Activated CD4-positive, alpha-beta memory T cell treated with anti-CD3 and anti-CD28 coated beads for 36 hours (primary cell): ENCODE results near the gene LAMP1. TPM values are rescaled to one million over a fixed set of nuclear protein-coding genes. Genes with fewer than 3 reads are reported as not detected.
"Not testable (repeated sequence)": the region's sequence is repeated elsewhere in the genome, so short reads cannot be mapped to it uniquely, and the experiment has no call there.

ENCODE experiments used
- CTCF ChIA-PET: fragments of 350-600 bp; sonication (Branson Sonifier 250); formaldehyde crosslinking; loops from one replicate; lab custom pipeline; 2021; ENCODE audit warnings: antibody characterized with exemption, inconsistent platforms; lab: Charles Lee
- POLR2A ChIA-PET: fragments of 350-600 bp; sonication (Branson Sonifier 250); formaldehyde crosslinking; loops from one replicate; lab custom pipeline; 2021; ENCODE audit warnings: antibody characterized with exemption; lab: Charles Lee
- DNase-seq: peaks from one replicate; pipeline ENCODE4 v3.0.0-alpha.2; 2020
- H3K27ac Mint-ChIP-seq: one replicate; pipeline ENCODE4 v1.8.0; 2021; ENCODE audit warnings: mixed read lengths
- H3K27me3 Mint-ChIP-seq: one replicate; pipeline ENCODE4 v1.8.0; 2021; ENCODE audit warnings: mixed read lengths
- H3K36me3 Mint-ChIP-seq: one replicate; pipeline ENCODE4 v1.8.0; 2021; ENCODE audit warnings: mixed read lengths
- H3K4me1 Mint-ChIP-seq: one replicate; pipeline ENCODE4 v1.8.0; 2021; ENCODE audit warnings: low read depth, mixed read lengths
- H3K4me3 Mint-ChIP-seq: one replicate; pipeline ENCODE4 v1.8.0; 2021; ENCODE audit warnings: mild to moderate bottlenecking, mixed read lengths
- H3K9me3 Mint-ChIP-seq: one replicate; pipeline ENCODE4 v1.8.0; 2021; ENCODE audit warnings: mixed read lengths
- intact Hi-C: fragments of 100-400 bp; cut with micrococcal nuclease; formaldehyde crosslinking; loops from one replicate; pipeline ENCODE4 v1.15.1; 2023
- total RNA-seq, 2 experiments: library from RNA; stranded (reverse); gene quantifications; one replicate each; pipeline ENCODE4 v1.2.3, GENCODE V29; 2021

Gene LAMP1
- total RNA-seq, 2 experiments from 2014 or later, result 45.9 to 46.8 TPM

DNA sequence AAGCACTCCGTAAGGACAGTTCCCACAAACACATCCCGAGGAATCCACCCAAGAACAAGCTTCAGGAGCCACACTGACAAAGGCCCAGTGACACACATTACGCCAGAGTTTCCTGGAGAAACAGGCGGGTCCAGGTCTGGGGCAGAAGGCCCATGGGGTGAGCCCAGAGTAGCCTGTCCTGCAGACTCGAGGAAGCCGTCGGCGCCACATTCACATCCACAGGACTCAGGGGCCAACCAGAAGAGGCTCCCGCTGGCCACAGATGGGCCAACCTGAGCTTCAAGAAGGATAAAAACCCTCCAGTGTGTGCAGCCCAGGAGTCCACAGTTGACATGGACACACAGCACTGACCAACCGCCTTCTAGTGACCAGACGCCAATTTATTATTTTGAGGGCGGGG is 35.6 kb downstream of the LAMP1 start:
- intact Hi-C loops, result no loop called here
- H3K4me1 Mint-ChIP-seq, result no peaks in the 10 kb centered on the region
- H3K4me3 Mint-ChIP-seq, result no peak overlapping the region
- POLR2A ChIA-PET, result no interaction called here
- H3K27me3 Mint-ChIP-seq, result peaks cover 2% of the 10 kb centered on the region
- H3K9me3 Mint-ChIP-seq, result no peaks in the 10 kb centered on the region
- no peak for DNase-seq
- no peaks in the 10 kb centered on the region for H3K36me3 Mint-ChIP-seq
- H3K27ac Mint-ChIP-seq, result no peak overlapping the region
- CTCF ChIA-PET, result no interaction called here

- Mint-ChIP-seq H3K27ac (no peak overlapping the region), H3K36me3 (no peaks in the 10 kb centered on the region), H3K4me3 (no peak overlapping the region), H3K27me3 (peaks cover 2% of the 10 kb centered on the region), H3K4me1 (no peaks in the 10 kb centered on the region), H3K9me3 (no peaks in the 10 kb centered on the region)
- POLR2A ChIA-PET, result no interaction called here
- DNase-seq, result no peak
- intact Hi-C loops, result no loop called here
- CTCF ChIA-PET, result no interaction called here
Observed at GRCh38 chr13:113333076-113333475, 36.0 kb downstream of the LAMP1 start.

- Mint-ChIP-seq H3K27ac (no peak overlapping the region), H3K27me3 (peaks cover 2% of the 10 kb centered on the region), H3K9me3 (no peaks in the 10 kb centered on the region), H3K4me3 (no peak overlapping the region), H3K36me3 (no peaks in the 10 kb centered on the region), H3K4me1 (no peaks in the 10 kb centered on the region)
- CTCF ChIA-PET, result interaction anchor here (0.6 kb wide), 1 partner anchor 1545 kb away, joined by 3 read pairs; no protein-coding TSS in a partner anchor
- no peak for DNase-seq
- intact Hi-C loops, result no loop called here
- POLR2A ChIA-PET, result no interaction called here
Observed at GRCh38 chr13:113337556-113337955, 40.5 kb downstream of the LAMP1 start.

DNA sequence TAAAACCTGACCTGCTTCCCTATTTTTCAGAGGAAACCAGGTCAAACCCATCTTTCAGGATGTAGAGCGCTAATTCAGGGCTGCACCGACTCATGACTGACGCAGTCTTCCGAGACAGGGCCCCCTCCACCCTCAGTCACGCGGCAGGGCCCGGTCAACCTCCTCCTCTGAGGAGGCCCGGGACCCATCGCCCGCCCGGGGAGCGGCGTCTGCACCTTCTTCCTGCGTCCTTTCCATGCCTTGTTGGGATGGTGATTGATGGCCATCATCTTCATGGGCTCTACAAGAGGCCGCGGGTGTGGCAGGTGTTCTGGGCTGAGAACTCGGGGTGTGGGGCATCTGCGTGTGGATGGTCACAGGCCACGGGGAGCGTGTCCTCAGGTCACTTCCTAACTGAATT is 40.9 kb downstream of the LAMP1 start:
- Mint-ChIP-seq H3K36me3 (no peaks in the 10 kb centered on the region), H3K27me3 (peaks cover 2% of the 10 kb centered on the region), H3K9me3 (no peaks in the 10 kb centered on the region), H3K4me1 (no peaks in the 10 kb centered on the region), H3K4me3 (no peak overlapping the region), H3K27ac (no peak overlapping the region)
- CTCF ChIA-PET, result no interaction called here
- intact Hi-C loops, result no loop called here
- POLR2A ChIA-PET, result no interaction called here
- no peak for DNase-seq

GRCh38 chr13:113338451-113338850 is 41.4 kb downstream of the LAMP1 start:
- POLR2A ChIA-PET, result no interaction called here
- no peak for DNase-seq
- Mint-ChIP-seq H3K9me3 (no peaks in the 10 kb centered on the region), H3K4me1 (no peaks in the 10 kb centered on the region), H3K27ac (no peak overlapping the region), H3K36me3 (no peaks in the 10 kb centered on the region), H3K27me3 (peaks cover 2% of the 10 kb centered on the region), H3K4me3 (no peak overlapping the region)
- CTCF ChIA-PET, result no interaction called here
- intact Hi-C loops, result no loop called here

DNA sequence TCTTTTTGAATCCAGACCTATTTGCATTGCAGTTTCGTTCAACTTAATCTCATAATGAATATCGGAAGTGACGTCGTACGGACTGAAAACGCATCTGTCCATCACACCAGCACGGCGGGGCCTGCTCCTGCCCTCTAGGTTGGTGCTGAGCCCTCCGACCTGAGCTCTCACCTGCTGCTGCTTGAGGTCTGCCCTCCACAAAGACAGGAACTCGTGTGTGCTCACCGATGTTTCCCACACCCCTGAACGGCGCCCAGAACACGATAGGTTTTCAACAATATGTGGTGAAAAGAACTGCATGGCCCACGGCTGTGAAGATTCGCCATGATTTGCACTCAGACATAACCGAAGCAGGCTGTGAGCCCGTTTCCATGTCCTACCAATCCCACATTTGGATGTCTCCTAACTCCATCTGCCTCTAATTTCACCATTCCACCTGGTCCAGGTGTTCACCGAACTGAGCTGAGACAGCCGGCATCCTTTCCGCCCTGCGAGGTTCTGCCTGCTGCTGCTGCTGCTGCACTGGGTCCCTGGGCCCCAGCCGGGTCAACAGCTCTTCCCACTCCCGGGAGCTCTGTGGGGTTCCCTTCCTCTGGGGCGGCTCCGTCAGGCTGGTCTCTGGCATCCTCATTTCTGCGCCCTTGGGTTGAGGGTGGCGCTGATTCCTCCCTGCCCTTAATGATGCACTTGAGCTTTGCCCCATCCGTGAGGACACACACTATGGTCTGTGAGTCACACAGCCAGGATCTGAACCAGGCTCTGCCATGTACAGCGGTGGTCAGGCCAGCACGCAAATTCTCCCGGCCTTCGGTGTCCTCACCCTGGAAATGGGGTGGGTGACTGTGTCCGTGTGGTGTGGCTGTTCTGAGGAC is 46.0 kb downstream of the LAMP1 start:
- Mint-ChIP-seq H3K36me3 (peaks cover 4% of the 10 kb centered on the region), H3K27me3 (no peaks in the 10 kb centered on the region), H3K27ac (no peak overlapping the region), H3K4me3 (no peak overlapping the region), H3K9me3 (peaks cover 7% of the 10 kb centered on the region), H3K4me1 (no peaks in the 10 kb centered on the region)
- CTCF ChIA-PET, result no interaction called here
- intact Hi-C loops, result no loop called here
- DNase-seq, result no peak
- POLR2A ChIA-PET, result no interaction called here

- Mint-ChIP-seq H3K4me3 (no peak overlapping the region), H3K36me3 (peaks cover 4% of the 10 kb centered on the region), H3K27ac (no peak overlapping the region), H3K4me1 (no peaks in the 10 kb centered on the region), H3K27me3 (no peaks in the 10 kb centered on the region), H3K9me3 (peaks cover 8% of the 10 kb centered on the region)
- ChIA-PET CTCF (no interaction called here), POLR2A (no interaction called here)
- intact Hi-C loops, result no loop called here
- no peak for DNase-seq
Observed at GRCh38 chr13:113343692-113343968, 46.6 kb downstream of the LAMP1 start.

DNA sequence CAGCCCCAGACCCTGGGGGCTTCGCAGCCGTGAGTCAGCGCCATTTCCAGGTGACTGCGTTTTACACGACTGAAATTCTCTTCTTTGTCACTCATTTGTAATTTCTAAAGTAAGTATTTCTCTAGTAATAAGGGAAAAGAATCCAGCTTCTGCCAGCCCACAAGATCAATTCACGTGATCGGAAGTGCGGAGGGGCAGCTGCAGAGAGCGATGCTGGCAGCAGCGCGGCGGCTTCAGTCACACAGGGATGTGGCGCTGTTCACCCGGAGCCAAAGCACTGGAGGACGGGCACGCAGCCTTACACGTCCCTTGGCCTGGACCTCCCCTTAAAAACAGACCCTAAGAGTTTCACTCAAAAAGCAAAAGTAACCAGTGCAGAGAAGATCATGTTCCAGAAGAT is 48.4 kb downstream of the LAMP1 start:
- ChIA-PET POLR2A (no interaction called here), CTCF (no interaction called here)
- intact Hi-C loops, result no loop called here
- Mint-ChIP-seq H3K27ac (no peak overlapping the region), H3K4me1 (no peaks in the 10 kb centered on the region), H3K9me3 (peaks cover 8% of the 10 kb centered on the region), H3K27me3 (no peaks in the 10 kb centered on the region), H3K4me3 (no peak overlapping the region), H3K36me3 (peaks cover 4% of the 10 kb centered on the region)
- DNase-seq, result no peak

- H3K4me3 Mint-ChIP-seq, H3K36me3 Mint-ChIP-seq, H3K27me3 Mint-ChIP-seq, DNase-seq, H3K4me1 Mint-ChIP-seq, POLR2A ChIA-PET, intact Hi-C loops, H3K9me3 Mint-ChIP-seq, H3K27ac Mint-ChIP-seq, CTCF ChIA-PET: not testable (repeated sequence)
Observed at GRCh38 chr13:113347736-113348225, 50.7 kb downstream of the LAMP1 start.

DNA sequence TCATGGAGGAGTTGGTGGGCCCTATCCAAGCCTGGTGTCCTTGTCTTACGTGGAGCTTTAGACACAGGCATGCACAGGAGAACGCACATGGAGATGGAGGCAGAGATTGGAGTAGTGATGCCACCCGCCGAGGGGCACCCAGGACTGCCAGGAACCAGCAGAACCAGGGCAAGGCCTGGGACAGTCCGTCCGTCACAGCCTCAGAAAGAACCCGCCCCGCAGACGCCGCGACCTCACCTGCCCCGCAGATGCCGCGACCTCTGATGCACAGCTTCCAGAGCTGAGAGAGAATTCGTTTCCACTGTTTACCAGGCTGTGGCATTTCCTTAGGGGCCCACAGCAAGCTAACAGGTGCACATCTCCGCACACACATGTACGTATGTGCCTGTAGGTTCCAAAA is 51.6 kb downstream of the LAMP1 start:
- DNase-seq, result no peak
- H3K27ac Mint-ChIP-seq, result no peak overlapping the region
- no peaks in the 10 kb centered on the region for H3K27me3 Mint-ChIP-seq
- ChIA-PET CTCF (no interaction called here), POLR2A (no interaction called here)
- peaks cover 4% of the 10 kb centered on the region for H3K36me3 Mint-ChIP-seq
- H3K4me1 Mint-ChIP-seq, result no peaks in the 10 kb centered on the region
- peaks cover 8% of the 10 kb centered on the region for H3K9me3 Mint-ChIP-seq
- intact Hi-C loops, result no loop called here
- H3K4me3 Mint-ChIP-seq, result no peak overlapping the region

DNA sequence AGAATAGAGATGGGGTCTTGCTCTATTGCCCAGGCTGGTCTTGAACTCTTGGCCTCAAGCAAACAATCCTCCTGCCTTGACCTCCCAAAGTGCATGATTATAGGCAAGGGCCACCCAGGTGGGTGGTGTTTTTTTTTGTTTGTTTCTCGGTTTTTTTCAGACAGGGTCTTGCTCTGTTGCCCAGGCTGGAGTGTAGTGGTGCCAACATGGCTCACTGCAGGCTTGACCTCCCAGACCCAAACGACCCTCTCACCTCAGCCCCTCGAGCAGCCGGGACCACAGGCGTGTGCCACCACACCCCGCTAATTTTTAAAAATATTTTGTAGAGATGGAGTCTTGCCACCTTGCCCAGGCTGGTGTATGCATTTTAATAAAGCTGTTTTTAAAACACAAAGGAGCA is 52.0 kb downstream of the LAMP1 start:
- H3K4me1 Mint-ChIP-seq, result no peaks in the 10 kb centered on the region
- intact Hi-C loops, result no loop called here
- H3K4me3 Mint-ChIP-seq, result no peak overlapping the region
- peaks cover 8% of the 10 kb centered on the region for H3K9me3 Mint-ChIP-seq
- H3K27me3 Mint-ChIP-seq, result no peaks in the 10 kb centered on the region
- no peak overlapping the region for H3K27ac Mint-ChIP-seq
- peaks cover 4% of the 10 kb centered on the region for H3K36me3 Mint-ChIP-seq
- ChIA-PET CTCF (no interaction called here), POLR2A (no interaction called here)
- no peak for DNase-seq

GRCh38 chr13:113349491-113349890 is 52.5 kb downstream of the LAMP1 start:
- CTCF ChIA-PET, result no interaction called here
- DNase-seq, result no peak
- Mint-ChIP-seq H3K27me3 (no peaks in the 10 kb centered on the region), H3K36me3 (peaks cover 4% of the 10 kb centered on the region), H3K4me1 (no peaks in the 10 kb centered on the region), H3K9me3 (peaks cover 8% of the 10 kb centered on the region), H3K4me3 (no peak overlapping the region), H3K27ac (no peak overlapping the region)
- POLR2A ChIA-PET, result no interaction called here
- intact Hi-C loops, result no loop called here
